HT1080 (cell line): ENCODE measurements around the gene TAPBP. TPM values are rescaled to one million over a fixed set of nuclear protein-coding genes. Genes with fewer than 3 reads are reported as not detected.

Experiments
- DNase-seq: peaks from one replicate; pipeline ENCODE4 v3.0.0-alpha.2; 2015; ENCODE audit warnings: low read depth
- total RNA-seq: library from RNA; depleted of rRNA; stranded (reverse); fragments of >200 nt; shearing (Covaris generic); gene quantifications from 2 replicates; pipeline ENCODE4 v1.2.3, GENCODE V29; 2014; rRNA removed

Gene TAPBP
- total RNA-seq, 1 experiment from 2014 or later, result 68.0 TPM

- DNase-seq, result peak; percentile 74
Observed at GRCh38 chr6:33249732-33250630, 63.9 kb downstream of the TAPBP start.

Other genes starting within 250 kb of the TAPBP start
- gene HLA-DPA1, start 240.4 kb downstream of the TAPBP start, total RNA-seq, result 2.2 and 8.9 TPM in 2 replicates
- gene HLA-DPB1, start 238.1 kb downstream of the TAPBP start, total RNA-seq, result 12.7 and 33.5 TPM in 2 replicates
- 0.71 and 0.77 TPM in 2 replicates for gene COL11A2, start 121.6 kb downstream of the TAPBP start, total RNA-seq
- 30.7 and 32.5 TPM in 2 replicates for gene RXRB, start 113.4 kb downstream of the TAPBP start, total RNA-seq
- gene SLC39A7, start 113.2 kb downstream of the TAPBP start, total RNA-seq, result 94.6 and 121 TPM in 2 replicates
- 5.3 and 5.6 TPM in 2 replicates for gene HSD17B8, start 109.4 kb downstream of the TAPBP start, total RNA-seq
- 32.1 and 37.0 TPM in 2 replicates for gene RING1, start 105.6 kb downstream of the TAPBP start, total RNA-seq
- gene VPS52, start 42.2 kb downstream of the TAPBP start, total RNA-seq, result 30.9 and 38.2 TPM in 2 replicates
- gene RPS18, start 42.0 kb downstream of the TAPBP start, total RNA-seq, result 3,065 and 5,472 TPM in 2 replicates
- 1.2 TPM in 2 replicates for gene B3GALT4, start 37.0 kb downstream of the TAPBP start, total RNA-seq
- gene WDR46, start 24.8 kb downstream of the TAPBP start, total RNA-seq, result 170 and 256 TPM in 2 replicates
- gene PFDN6, start 24.5 kb downstream of the TAPBP start, total RNA-seq, result 194 and 225 TPM in 2 replicates
- 37.3 and 37.6 TPM in 2 replicates for gene RGL2, start 15.1 kb downstream of the TAPBP start, total RNA-seq
- gene ZBTB22, start 3.7 kb upstream of the TAPBP start, total RNA-seq, result 10.9 and 12.4 TPM in 2 replicates
- 108 and 114 TPM in 2 replicates for gene DAXX, start 8.9 kb upstream of the TAPBP start, total RNA-seq
- 80.5 and 105 TPM in 2 replicates for gene KIFC1, start 77.7 kb upstream of the TAPBP start, total RNA-seq
- gene PHF1, start 96.9 kb upstream of the TAPBP start, total RNA-seq, result 27.0 and 30.8 TPM in 2 replicates
- gene CUTA, start 104.0 kb upstream of the TAPBP start, total RNA-seq, result 266 and 270 TPM in 2 replicates
- gene SYNGAP1, start 106.0 kb upstream of the TAPBP start, total RNA-seq, result 1.4 and 1.7 TPM in 2 replicates
- 8.2 and 8.4 TPM in 2 replicates for gene ZBTB9, start 140.5 kb upstream of the TAPBP start, total RNA-seq